ENCODE measurements around the gene TSHZ1.

GRCh38 chr18:75162467-75162866 is 48.1 kb upstream of the TSHZ1 start:
- TF ChIP-seq ZBTB20 (tag by site-specific recombination; IDR thresholded peaks at IDR 0.05) (no peak), PBX3 (CRISPR knock-in tag; IDR thresholded peaks at IDR 0.05) (no peak), CTCF (tag by site-specific recombination; IDR thresholded peaks at IDR 0.05) (no peak), ZSCAN18 (tag by site-specific recombination; IDR thresholded peaks at IDR 0.05) (no peak), ZNF24 (tag by site-specific recombination; IDR thresholded peaks at IDR 0.05) (no peak), ZNF37A (tag by site-specific recombination; IDR thresholded peaks at IDR 0.05) (no peak), ZNF202 (tag by site-specific recombination; IDR thresholded peaks at IDR 0.05; ENCODE audit: borderline replicate concordance) (no peak), IKZF3 (tag by site-specific recombination; IDR thresholded peaks at IDR 0.05) (no peak), ZNF530 (tag by site-specific recombination; IDR thresholded peaks at IDR 0.05; ENCODE audit: low read depth) (no peak), KLF17 (tag by site-specific recombination; IDR thresholded peaks at IDR 0.05) (no peak), SETDB1 (IDR thresholded peaks at IDR 0.05; ENCODE audit: insufficient read length, low read length) (no peak), SCRT2 (tag by site-specific recombination; IDR thresholded peaks at IDR 0.05) (no peak), ZNF677 (tag by site-specific recombination; IDR thresholded peaks at IDR 0.05) (no peak)

All from HEK293 (cell line).